ENCODE results near the gene DOCK2.
"Not testable (repeated sequence)": the region's sequence is repeated elsewhere in the genome, so short reads cannot be mapped to it uniquely, and the experiment has no call there.

DOCK2 gene

DNA sequence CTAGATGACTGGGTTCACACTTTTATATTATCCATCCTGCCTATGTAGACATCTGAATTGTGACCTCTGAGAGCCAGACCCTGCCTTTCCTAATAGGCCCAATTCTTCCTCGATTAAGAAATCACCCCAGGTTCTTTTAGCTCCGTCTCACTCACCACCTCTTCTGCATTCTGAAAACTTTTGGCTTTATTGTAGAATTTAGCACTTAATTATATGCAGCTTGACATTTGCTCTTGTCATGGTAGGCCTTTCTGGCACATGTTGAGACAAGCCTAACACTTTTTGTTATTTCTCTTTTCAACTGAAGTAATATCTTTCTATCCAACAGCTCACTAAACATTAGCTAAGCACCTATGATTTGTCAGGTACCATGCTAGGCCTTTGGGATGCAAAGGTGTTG, 180.0 kb downstream of the DOCK2 start:
- DNase-seq (ENCODE audit: low spot score) = no peak

- peak; percentile 32 for DNase-seq (ENCODE audit: low spot score)
Observed at GRCh38 chr5:169826618-169827017, 189.5 kb downstream of the DOCK2 start.

DNA sequence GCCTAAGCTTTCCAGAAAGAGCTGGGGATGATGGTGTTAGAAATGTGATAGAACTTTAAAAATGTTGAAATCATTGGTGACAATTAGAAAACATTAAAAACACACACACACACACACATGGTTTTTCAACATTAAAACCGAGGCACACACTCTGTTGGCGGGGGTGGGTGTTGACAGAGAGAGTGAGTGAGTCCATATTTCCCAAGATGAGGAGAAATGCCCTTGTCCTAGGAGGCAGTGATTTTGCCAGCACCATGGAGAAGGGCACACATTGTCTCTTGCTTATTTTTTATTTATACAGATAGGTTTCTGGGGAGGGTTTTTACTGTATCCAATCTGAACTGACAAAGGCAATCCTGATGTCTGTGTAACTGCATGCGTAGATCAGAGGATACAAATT, 190.7 kb downstream of the DOCK2 start:
- DNase-seq (ENCODE audit: low spot score) = no peak

GRCh38 chr5:169828385-169828784, 191.3 kb downstream of the DOCK2 start:
- no peak for DNase-seq (ENCODE audit: low spot score)

GRCh38 chr5:169831331-169831730, 194.3 kb downstream of the DOCK2 start:
- DNase-seq (ENCODE audit: low spot score) = no peak

GRCh38 chr5:169832304-169832703, 195.2 kb downstream of the DOCK2 start:
- no peak for DNase-seq (ENCODE audit: low spot score)

GRCh38 chr5:169832845-169833244, 195.8 kb downstream of the DOCK2 start:
- DNase-seq (ENCODE audit: low spot score) = no peak

DNA sequence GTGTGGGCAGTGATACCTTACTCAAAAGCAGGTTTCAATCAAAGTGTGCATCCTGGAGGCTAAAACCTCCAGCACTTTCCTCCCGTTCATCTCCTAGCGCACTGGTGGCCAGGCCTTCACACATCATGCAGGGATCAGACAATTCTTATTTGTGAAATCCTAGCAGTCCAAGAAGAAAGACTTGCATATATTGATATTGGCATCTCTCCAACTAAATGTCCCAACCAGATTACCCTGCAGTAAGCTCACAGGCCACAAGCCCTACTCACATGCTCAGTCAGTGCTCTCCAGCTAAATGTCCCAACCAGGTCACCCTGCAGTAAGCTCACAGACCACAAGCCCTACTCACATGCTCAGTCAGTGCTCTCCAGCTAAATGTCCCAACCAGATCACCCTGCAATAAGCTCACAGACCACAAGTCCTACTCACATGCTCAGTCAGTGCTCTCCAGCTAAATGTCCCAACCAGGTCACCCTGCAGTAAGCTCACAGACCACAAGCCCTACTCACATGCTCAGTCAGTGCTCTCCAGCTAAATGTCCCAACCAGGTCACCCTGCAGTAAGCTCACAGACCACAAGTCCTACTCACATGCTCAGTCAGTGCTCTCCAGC, 196.7 kb downstream of the DOCK2 start:
- not testable (repeated sequence) for DNase-seq (ENCODE audit: low spot score)

GRCh38 chr5:169834540-169834939, 197.5 kb downstream of the DOCK2 start:
- not testable (repeated sequence) for DNase-seq (ENCODE audit: low spot score)

DNA sequence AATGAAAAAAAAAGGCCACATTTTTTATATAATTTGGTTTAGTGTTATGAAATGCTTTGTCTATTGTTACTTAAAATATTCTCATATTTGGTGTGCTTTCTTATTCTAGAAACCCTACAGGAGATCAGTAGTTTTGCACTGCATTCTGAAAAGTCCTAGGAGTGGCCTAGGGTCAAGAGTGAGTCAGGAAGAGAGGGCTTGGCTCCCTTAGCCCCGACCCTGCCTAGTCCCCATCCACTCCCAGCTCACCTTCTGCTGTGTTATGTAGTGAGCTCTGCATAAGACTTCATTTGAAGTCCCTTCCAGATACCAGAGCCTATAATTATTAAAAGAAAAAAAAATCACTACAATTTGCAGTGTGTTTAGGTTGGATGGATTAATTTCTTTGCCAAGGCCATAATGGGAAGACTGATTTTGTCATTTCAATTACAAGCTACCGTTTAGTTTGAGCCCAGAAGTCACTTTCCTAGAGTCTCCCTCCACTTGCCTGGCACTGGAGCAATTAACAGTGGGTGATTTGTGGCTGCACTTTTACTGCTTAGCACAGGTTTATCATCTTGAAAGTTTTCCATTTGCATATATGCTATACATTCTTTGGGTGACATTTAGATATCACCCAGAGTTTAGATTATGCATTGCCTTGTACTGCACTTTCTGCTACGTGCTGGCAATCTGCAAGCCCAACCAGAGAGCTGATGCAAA, 199.9 kb downstream of the DOCK2 start:
- no peak for DNase-seq (ENCODE audit: low spot score)

DNA sequence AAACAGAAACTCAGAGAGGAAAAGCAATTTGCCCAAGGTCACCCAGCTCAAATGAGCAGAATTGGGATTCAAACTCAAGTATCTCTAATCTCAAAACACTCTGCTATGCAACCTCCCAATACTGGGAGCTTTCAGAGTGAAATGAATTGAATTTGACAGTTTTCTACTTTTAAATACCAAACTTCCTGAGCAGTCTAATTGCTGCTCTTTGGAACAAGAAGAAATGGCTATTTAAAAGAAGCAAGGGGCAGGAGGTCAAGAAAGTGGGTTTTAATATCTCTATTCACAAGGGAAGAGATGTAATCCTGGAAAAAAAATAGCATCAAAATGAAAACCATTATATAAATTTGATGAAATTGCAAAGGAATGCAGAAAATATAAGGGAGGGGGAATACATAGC, 200.6 kb downstream of the DOCK2 start:
- DNase-seq (ENCODE audit: low spot score) = no peak

- no peak for DNase-seq (ENCODE audit: low spot score)
Observed at GRCh38 chr5:169838688-169839087, 201.6 kb downstream of the DOCK2 start.

DNA sequence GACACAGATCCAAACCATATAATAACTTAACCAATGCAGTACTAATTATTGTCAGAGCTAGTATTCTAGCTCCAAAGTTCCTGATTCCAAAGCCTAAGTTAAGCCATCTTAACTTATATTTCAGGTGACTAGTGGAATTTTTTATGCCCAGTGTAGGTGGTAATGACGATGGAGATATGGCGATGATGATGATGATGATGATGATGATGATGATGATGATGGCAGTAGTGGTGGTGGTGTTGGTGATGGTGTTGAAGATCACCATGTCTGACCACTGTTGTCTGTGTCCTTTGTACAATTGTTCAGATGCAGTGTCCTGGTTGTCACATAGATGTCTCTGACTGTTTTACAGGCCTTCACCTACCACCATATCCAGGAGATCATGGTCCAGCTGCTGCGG, 203.3 kb downstream of the DOCK2 start:
- no peak for DNase-seq (ENCODE audit: low spot score)

DNA sequence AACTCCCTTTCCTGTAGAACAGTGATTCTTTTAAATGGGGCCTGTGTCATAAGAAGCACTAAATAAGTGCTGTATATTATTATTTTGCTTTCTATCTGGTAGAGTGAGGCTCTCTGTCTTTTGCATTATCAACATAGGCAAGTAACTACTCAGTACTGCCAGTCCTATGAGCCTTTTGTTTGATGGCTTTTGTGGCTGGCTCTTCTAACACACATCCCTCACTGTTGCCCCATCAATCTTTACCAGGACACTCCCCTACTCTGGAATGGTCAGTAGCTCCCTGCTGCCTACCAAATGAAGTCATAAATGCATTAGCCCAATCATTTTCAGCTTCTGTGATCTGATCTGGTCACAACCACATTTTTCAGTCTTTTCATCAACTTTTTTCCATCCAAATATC, 205.6 kb downstream of the DOCK2 start:
- DNase-seq (ENCODE audit: low spot score) = no peak

GRCh38 chr5:169847519-169847918, 210.4 kb downstream of the DOCK2 start:
- DNase-seq (ENCODE audit: low spot score) = no peak

- DNase-seq (ENCODE audit: low spot score) = no peak
Observed at GRCh38 chr5:169848271-169848670, 211.2 kb downstream of the DOCK2 start.

- DNase-seq (ENCODE audit: low spot score) = no peak
Observed at GRCh38 chr5:169848792-169849191, 211.7 kb downstream of the DOCK2 start.

GRCh38 chr5:169850409-169850808, 213.3 kb downstream of the DOCK2 start:
- DNase-seq (ENCODE audit: low spot score) = no peak

DNA sequence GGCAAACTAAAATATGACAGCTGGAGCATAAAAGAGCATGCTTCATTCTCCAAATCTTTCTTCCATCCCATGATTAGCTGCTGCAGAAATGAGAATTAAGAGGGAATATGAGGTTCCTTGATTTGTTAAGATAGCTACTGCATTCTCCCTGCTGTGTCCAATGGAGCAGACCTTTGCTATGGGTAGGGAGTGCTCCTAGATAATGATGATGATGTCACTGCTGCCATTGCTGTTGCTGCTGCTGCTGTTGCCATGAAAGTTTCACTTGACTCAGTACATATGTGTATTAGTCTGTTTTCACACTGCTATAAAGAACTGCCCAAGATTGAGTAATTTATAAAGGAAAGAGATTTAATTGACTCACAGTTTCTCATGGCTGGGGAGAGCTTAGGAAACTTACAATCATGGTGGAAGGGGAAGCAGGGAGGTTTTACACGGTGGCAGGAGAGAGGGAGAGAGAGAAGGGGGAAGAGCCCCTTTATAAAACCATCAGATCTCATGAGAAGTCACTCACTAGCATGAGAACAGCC, 214.3 kb downstream of the DOCK2 start:
- DNase-seq (ENCODE audit: low spot score) = no peak

- DNase-seq (ENCODE audit: low spot score) = no peak
Observed at GRCh38 chr5:169856571-169856970, 219.5 kb downstream of the DOCK2 start.

DNA sequence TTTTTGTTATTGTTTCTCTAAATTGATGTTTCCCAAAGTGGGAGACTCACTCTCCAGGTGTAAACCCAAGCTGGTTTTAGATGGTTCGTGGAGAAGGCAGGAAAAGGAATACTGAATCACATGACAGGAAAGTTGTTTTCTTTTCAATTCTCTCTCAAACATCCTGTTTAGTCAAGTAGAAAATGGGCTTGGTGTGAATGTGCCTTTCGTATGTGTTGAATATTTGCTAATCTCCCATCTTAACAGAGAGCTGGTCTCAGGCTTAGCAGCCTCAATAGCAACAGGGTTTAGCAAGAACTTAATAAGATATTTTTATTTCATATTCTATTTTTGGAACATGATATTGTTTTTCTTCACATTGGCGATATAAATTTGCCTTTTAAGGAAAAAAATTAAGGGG, 223.5 kb downstream of the DOCK2 start:
- no peak for DNase-seq (ENCODE audit: low spot score)

DNA sequence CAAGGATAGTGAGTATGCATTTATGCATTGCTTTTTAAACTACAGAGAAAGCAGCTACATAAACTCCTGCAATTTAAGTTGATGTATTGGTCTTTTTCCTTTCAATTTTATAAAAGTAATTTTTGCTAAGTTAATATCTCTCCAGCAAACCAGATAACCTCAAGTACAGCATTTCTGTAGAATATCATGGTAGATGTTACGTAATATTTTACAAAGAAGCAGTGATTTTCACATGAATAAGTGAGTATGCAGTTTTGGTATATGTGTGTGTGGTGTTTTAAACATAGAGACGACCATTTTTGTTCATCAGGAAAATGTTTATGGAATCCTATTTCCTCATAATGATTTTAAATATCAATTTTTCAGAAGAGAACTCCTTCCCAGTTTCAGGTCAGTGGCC, 224.4 kb downstream of the DOCK2 start:
- DNase-seq (ENCODE audit: low spot score) = no peak

GRCh38 chr5:169861934-169862333, 224.9 kb downstream of the DOCK2 start:
- DNase-seq (ENCODE audit: low spot score) = no peak

DNA sequence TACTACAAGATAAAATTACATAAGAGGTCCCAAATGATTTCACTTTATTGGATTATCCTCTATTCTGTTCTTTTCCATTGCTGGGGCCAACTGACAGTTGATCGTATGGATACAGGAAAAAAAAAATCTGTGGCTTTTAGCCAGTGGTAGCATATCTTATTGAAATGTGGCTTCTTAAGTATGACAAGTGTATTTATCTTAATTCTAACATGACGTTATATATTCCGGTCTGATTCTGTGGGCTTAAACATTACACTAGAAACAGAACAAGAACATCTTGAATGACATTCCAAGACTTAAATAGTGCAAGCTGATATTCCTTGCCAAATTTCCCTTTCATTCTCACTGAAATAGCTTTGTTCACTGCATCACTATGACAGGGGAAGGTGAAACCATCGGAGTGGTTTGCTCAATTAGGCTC, 225.3 kb downstream of the DOCK2 start:
- DNase-seq (ENCODE audit: low spot score) = no peak
